BE2C (cell line): Measurements from ENCODE around the gene CDHR5.

Experiments used
- DNase-seq: peaks from one replicate; pipeline ENCODE4 v3.0.0-alpha.2; 2020
- H3K27me3 ChIP-seq: fragments of 250-450 bp; sonication (Bioruptor Pico); 2 replicates; pipeline ENCODE4 v1.5.1; 2020; ENCODE audit warnings: mild to moderate bottlenecking
- H3K36me3 ChIP-seq: fragments of 250-450 bp; sonication (Bioruptor Pico); 2 replicates; pipeline ENCODE4 v1.5.1; 2020; ENCODE audit warnings: mild to moderate bottlenecking
- H3K4me1 ChIP-seq: fragments of 250-450 bp; sonication (Bioruptor Pico); 2 replicates; pipeline ENCODE4 v1.5.1; 2020
- H3K4me3 ChIP-seq: 2 replicates; pipeline ENCODE4 v1.5.1; 2011; ENCODE audit warnings: low read depth, low read length
- H3K9me3 ChIP-seq: fragments of 250-450 bp; sonication (Bioruptor Pico); 2 replicates; pipeline ENCODE4 v1.5.1; 2020
- CTCF ChIP-seq: IDR thresholded peaks from 2 replicates; pipeline ENCODE4 v1.5.1; 2012; ENCODE audit warnings: mild to moderate bottlenecking, low read depth, low read length

Gene CDHR5

GRCh38 chr11:639332-639955 is 14.7 kb upstream of the CDHR5 start:
- no peaks in the 10 kb centered on the region for H3K4me1 ChIP-seq
- no peak for TF ChIP-seq CTCF
- H3K27me3 ChIP-seq: peaks cover 5% of the 10 kb centered on the region; the same call in 1 of the 2 replicates
- no peak for DNase-seq
- no peak overlapping the region for H3K4me3 ChIP-seq
- H3K36me3 ChIP-seq: no peaks in the 10 kb centered on the region
- H3K9me3 ChIP-seq: no peaks in the 10 kb centered on the region

GRCh38 chr11:638631-639331 is 14.0 kb upstream of the CDHR5 start:
- Histone ChIP-seq H3K4me3 (no peak overlapping the region), H3K27me3 (peaks cover 5% of the 10 kb centered on the region; the same call in 1 of the 2 replicates), H3K4me1 (no peaks in the 10 kb centered on the region), H3K9me3 (no peaks in the 10 kb centered on the region), H3K36me3 (no peaks in the 10 kb centered on the region)
- DNase-seq: no peak
- TF ChIP-seq CTCF: no peak

DNA sequence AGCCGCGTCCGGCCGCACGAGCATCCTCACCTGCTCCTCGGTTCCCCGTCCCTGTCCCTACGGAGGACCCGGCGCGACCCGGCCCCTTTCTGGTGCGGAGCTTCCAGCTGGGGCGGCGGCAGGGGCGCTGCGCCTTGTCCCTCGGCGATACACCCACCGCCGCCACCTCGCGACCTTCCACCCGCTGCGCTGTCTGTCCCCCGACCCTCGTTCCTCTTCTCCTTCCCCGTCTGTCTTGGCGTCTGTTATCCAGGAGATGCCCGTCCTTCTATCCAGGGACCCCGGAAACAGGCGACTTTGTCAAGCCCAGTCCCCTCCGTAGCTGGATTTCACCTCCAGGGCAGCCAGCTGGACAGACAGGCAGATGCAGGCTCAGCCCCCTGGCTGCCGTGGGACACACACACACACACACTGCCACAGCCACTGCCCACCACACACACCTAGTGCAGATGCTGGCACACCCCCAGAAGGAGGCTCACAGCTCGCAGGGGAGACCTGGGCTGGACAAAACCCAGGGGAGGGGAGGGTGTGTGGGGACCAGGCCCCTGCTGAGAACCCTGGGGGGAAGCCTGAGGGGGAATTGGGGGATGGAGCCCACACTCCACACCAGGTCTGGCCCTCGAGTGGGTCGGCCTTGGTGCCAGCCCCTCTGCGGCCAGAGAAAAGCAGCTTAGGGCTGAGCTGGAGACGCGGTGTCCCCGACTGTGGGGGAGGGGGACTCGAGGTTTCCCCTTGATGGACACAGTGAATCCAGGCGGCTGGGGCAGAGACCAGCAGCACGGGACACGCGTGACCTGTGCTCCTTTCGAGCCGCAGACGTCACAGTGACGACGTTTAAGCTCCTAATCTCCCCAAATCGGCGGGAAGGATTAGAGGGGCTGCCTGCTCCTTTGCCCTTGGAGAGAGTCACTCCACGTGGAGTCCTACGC is 13.1 kb upstream of the CDHR5 start:
- no peak for DNase-seq
- Histone ChIP-seq H3K36me3 (no peaks in the 10 kb centered on the region), H3K4me3 (no peak overlapping the region), H3K9me3 (no peaks in the 10 kb centered on the region), H3K4me1 (no peaks in the 10 kb centered on the region), H3K27me3 (peaks cover 5% of the 10 kb centered on the region; the same call in 1 of the 2 replicates)
- TF ChIP-seq CTCF: no peak

DNA sequence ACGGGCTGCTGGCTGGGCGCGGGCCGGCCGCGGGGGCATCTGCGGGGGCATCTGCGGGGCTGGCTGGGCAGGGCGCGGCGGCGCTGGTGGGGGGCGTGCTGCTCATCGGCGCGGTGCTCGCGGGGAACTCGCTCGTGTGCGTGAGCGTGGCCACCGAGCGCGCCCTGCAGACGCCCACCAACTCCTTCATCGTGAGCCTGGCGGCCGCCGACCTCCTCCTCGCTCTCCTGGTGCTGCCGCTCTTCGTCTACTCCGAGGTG is 12.5 kb upstream of the CDHR5 start:
- Histone ChIP-seq H3K4me1 (no peaks in the 10 kb centered on the region), H3K36me3 (no peaks in the 10 kb centered on the region), H3K27me3 (peaks cover 5% of the 10 kb centered on the region; the same call in 1 of the 2 replicates), H3K4me3 (no peak overlapping the region), H3K9me3 (no peaks in the 10 kb centered on the region)
- DNase-seq: no peak
- TF ChIP-seq CTCF: no peak

GRCh38 chr11:636511-637332 is 12.0 kb upstream of the CDHR5 start, which contains the start of gene DRD4:
DRD4 (plus strand) TSS chr11:637269; CDS start chr11:637305, 36 bp downstream.
- no peaks in the 10 kb centered on the region for H3K9me3 ChIP-seq
- no peak within 1 kb of the TSS for H3K4me3 ChIP-seq
- no peaks in the 10 kb centered on the region for H3K36me3 ChIP-seq
- no peak for DNase-seq
- TF ChIP-seq CTCF: no peak
- H3K4me1 ChIP-seq: no peaks in the 10 kb centered on the region
- H3K27me3 ChIP-seq: peaks cover 5% of the 10 kb centered on the region; the same call in 1 of the 2 replicates
